ENCODE results near the gene FGF18.
"Not testable (repeated sequence)": the region's sequence is repeated elsewhere in the genome, so short reads cannot be mapped to it uniquely, and the experiment has no call there.

The FGF18 gene

GRCh38 chr5:171387970-171388815 lies 31.3 kb upstream of the FGF18 start:
- WGBS, 2 experiments (ENCODE audit: insufficient coverage in 2 of 2), result 1% methylated on average over 20 to 45 of the region's 56 CpGs
- peak overlapping the region; percentile 95 for H3K27ac ChIP-seq (ENCODE audit: low read depth, low read length, severe bottlenecking)
- H3K4me1 ChIP-seq (ENCODE audit: control insufficient read depth, insufficient read depth, low read length, poor library complexity, severe bottlenecking), result peaks cover 11% of the 10 kb centered on the region
- no peaks in the 10 kb centered on the region for H3K9me3 ChIP-seq (ENCODE audit: control insufficient read depth, low read length)
- H3K4me3 ChIP-seq (ENCODE audit: extremely low read depth, insufficient read depth, low read length, poor library complexity, severe bottlenecking), result peak overlapping the region; percentile 94
- peaks cover 44% of the 10 kb centered on the region for H3K36me3 ChIP-seq (ENCODE audit: control insufficient read depth, insufficient read depth, low read length)

- peaks cover 49% of the 10 kb centered on the region for H3K36me3 ChIP-seq (ENCODE audit: control insufficient read depth, insufficient read depth, low read length)
- 0% methylated on average over 9 to 11 of the region's 14 CpGs for WGBS, 2 experiments (ENCODE audit: insufficient coverage in 2 of 2)
- H3K27ac ChIP-seq (ENCODE audit: low read depth, low read length, severe bottlenecking), result peak overlapping the region; percentile 95
- no peaks in the 10 kb centered on the region for H3K9me3 ChIP-seq (ENCODE audit: control insufficient read depth, low read length)
- peak overlapping the region; percentile 94 for H3K4me3 ChIP-seq (ENCODE audit: extremely low read depth, insufficient read depth, low read length, poor library complexity, severe bottlenecking)
- H3K4me1 ChIP-seq (ENCODE audit: control insufficient read depth, insufficient read depth, low read length, poor library complexity, severe bottlenecking), result peaks cover 16% of the 10 kb centered on the region
Measured at GRCh38 chr5:171388816-171389168, 30.7 kb upstream of the FGF18 start.

GRCh38 chr5:171390883-171391677 lies 28.4 kb upstream of the FGF18 start:
- Histone ChIP-seq H3K27ac (ENCODE audit: low read depth, low read length, severe bottlenecking) (no peak overlapping the region), H3K4me1 (ENCODE audit: control insufficient read depth, insufficient read depth, low read length, poor library complexity, severe bottlenecking) (peaks cover 23% of the 10 kb centered on the region), H3K36me3 (ENCODE audit: control insufficient read depth, insufficient read depth, low read length) (peaks cover 72% of the 10 kb centered on the region), H3K4me3 (ENCODE audit: extremely low read depth, insufficient read depth, low read length, poor library complexity, severe bottlenecking) (peak overlapping the region; percentile 94), H3K9me3 (ENCODE audit: control insufficient read depth, low read length) (no peaks in the 10 kb centered on the region)
- 55 to 69% methylated on average over 7 of the region's 8 CpGs for WGBS, 2 experiments (ENCODE audit: insufficient coverage in 2 of 2)

GRCh38 chr5:171391996-171392577 lies 27.4 kb upstream of the FGF18 start:
- H3K4me3 ChIP-seq (ENCODE audit: extremely low read depth, insufficient read depth, low read length, poor library complexity, severe bottlenecking), result no peak overlapping the region
- peaks cover 23% of the 10 kb centered on the region for H3K4me1 ChIP-seq (ENCODE audit: control insufficient read depth, insufficient read depth, low read length, poor library complexity, severe bottlenecking)
- H3K36me3 ChIP-seq (ENCODE audit: control insufficient read depth, insufficient read depth, low read length), result peaks cover 82% of the 10 kb centered on the region
- peak overlapping the region; percentile 16 for H3K27ac ChIP-seq (ENCODE audit: low read depth, low read length, severe bottlenecking)
- H3K9me3 ChIP-seq (ENCODE audit: control insufficient read depth, low read length), result no peaks in the 10 kb centered on the region
- 79 to 83% methylated on average over 9 to 10 of the region's 14 CpGs for WGBS, 2 experiments (ENCODE audit: insufficient coverage in 2 of 2)

GRCh38 chr5:171392585-171393159 lies 26.8 kb upstream of the FGF18 start:
- Histone ChIP-seq H3K36me3 (ENCODE audit: control insufficient read depth, insufficient read depth, low read length) (peaks cover 88% of the 10 kb centered on the region), H3K9me3 (ENCODE audit: control insufficient read depth, low read length) (no peaks in the 10 kb centered on the region)
- 94 to 98% methylated on average over 3 of the region's 4 CpGs for WGBS, 2 experiments (ENCODE audit: insufficient coverage in 2 of 2)

GRCh38 chr5:171395042-171395441 lies 24.4 kb upstream of the FGF18 start:
- Histone ChIP-seq H3K36me3 (ENCODE audit: control insufficient read depth, insufficient read depth, low read length) (peaks cover 97% of the 10 kb centered on the region), H3K9me3 (ENCODE audit: control insufficient read depth, low read length) (no peaks in the 10 kb centered on the region), H3K4me1 (ENCODE audit: control insufficient read depth, insufficient read depth, low read length, poor library complexity, severe bottlenecking) (peaks cover 27% of the 10 kb centered on the region), H3K27ac (ENCODE audit: low read depth, low read length, severe bottlenecking) (no peak overlapping the region), H3K4me3 (ENCODE audit: extremely low read depth, insufficient read depth, low read length, poor library complexity, severe bottlenecking) (no peak overlapping the region)
- 95 to 98% methylated on average over 7 of the region's 7 CpGs for WGBS, 2 experiments (ENCODE audit: insufficient coverage in 2 of 2)

More at GRCh38 chr5:171392585-171393159, 26.8 kb upstream of the FGF18 start:
- Histone ChIP-seq H3K4me1 (ENCODE audit: control insufficient read depth, insufficient read depth, low read length, poor library complexity, severe bottlenecking) (peaks cover 26% of the 10 kb centered on the region), H3K4me3 (ENCODE audit: extremely low read depth, insufficient read depth, low read length, poor library complexity, severe bottlenecking) (no peak overlapping the region), H3K27ac (ENCODE audit: low read depth, low read length, severe bottlenecking) (no peak overlapping the region)

GRCh38 chr5:171396583-171396982 lies 22.9 kb upstream of the FGF18 start:
- Histone ChIP-seq H3K4me1 (ENCODE audit: control insufficient read depth, insufficient read depth, low read length, poor library complexity, severe bottlenecking) (peaks cover 25% of the 10 kb centered on the region), H3K36me3 (ENCODE audit: control insufficient read depth, insufficient read depth, low read length) (peaks cover 97% of the 10 kb centered on the region)
- not testable (repeated sequence) for H3K9me3 ChIP-seq (ENCODE audit: control insufficient read depth, low read length); H3K4me3 ChIP-seq (ENCODE audit: extremely low read depth, insufficient read depth, low read length, poor library complexity, severe bottlenecking); H3K27ac ChIP-seq (ENCODE audit: low read depth, low read length, severe bottlenecking)
- WGBS, 2 experiments (ENCODE audit: insufficient coverage in 2 of 2), result 92 to 96% methylated on average over 6 to 7 of the region's 11 CpGs

GRCh38 chr5:171397190-171397589 lies 22.3 kb upstream of the FGF18 start:
- Histone ChIP-seq H3K9me3 (ENCODE audit: control insufficient read depth, low read length) (peaks cover 10% of the 10 kb centered on the region), H3K36me3 (ENCODE audit: control insufficient read depth, insufficient read depth, low read length) (peaks cover 96% of the 10 kb centered on the region), H3K27ac (ENCODE audit: low read depth, low read length, severe bottlenecking) (no peak overlapping the region), H3K4me1 (ENCODE audit: control insufficient read depth, insufficient read depth, low read length, poor library complexity, severe bottlenecking) (peaks cover 21% of the 10 kb centered on the region), H3K4me3 (ENCODE audit: extremely low read depth, insufficient read depth, low read length, poor library complexity, severe bottlenecking) (no peak overlapping the region)
- 100% methylated on average over 1 of the region's 2 CpGs; no CpG with 5 or more reads in 1 of the 2 experiments for WGBS, 2 experiments (ENCODE audit: insufficient coverage in 2 of 2)

GRCh38 chr5:171397599-171397998 lies 21.8 kb upstream of the FGF18 start:
- Histone ChIP-seq H3K9me3 (ENCODE audit: control insufficient read depth, low read length) (peaks cover 10% of the 10 kb centered on the region), H3K36me3 (ENCODE audit: control insufficient read depth, insufficient read depth, low read length) (peaks cover 91% of the 10 kb centered on the region), H3K27ac (ENCODE audit: low read depth, low read length, severe bottlenecking) (no peak overlapping the region), H3K4me1 (ENCODE audit: control insufficient read depth, insufficient read depth, low read length, poor library complexity, severe bottlenecking) (peaks cover 17% of the 10 kb centered on the region), H3K4me3 (ENCODE audit: extremely low read depth, insufficient read depth, low read length, poor library complexity, severe bottlenecking) (no peak overlapping the region)
- WGBS, 2 experiments (ENCODE audit: insufficient coverage in 2 of 2), result 96 to 100% methylated on average over 4 of the region's 4 CpGs

- Histone ChIP-seq H3K4me1 (ENCODE audit: control insufficient read depth, insufficient read depth, low read length, poor library complexity, severe bottlenecking) (peaks cover 12% of the 10 kb centered on the region), H3K36me3 (ENCODE audit: control insufficient read depth, insufficient read depth, low read length) (peaks cover 82% of the 10 kb centered on the region)
Measured at GRCh38 chr5:171398660-171399059, 20.8 kb upstream of the FGF18 start.

More at GRCh38 chr5:171398660-171399059, 20.8 kb upstream of the FGF18 start:
- not testable (repeated sequence) for H3K4me3 ChIP-seq (ENCODE audit: extremely low read depth, insufficient read depth, low read length, poor library complexity, severe bottlenecking); H3K9me3 ChIP-seq (ENCODE audit: control insufficient read depth, low read length); H3K27ac ChIP-seq (ENCODE audit: low read depth, low read length, severe bottlenecking)
- WGBS, 2 experiments (ENCODE audit: insufficient coverage in 2 of 2), result 95 to 97% methylated on average over 3 to 8 of the region's 9 CpGs
